K562 (cell line): Measurements from ENCODE around the gene IP6K2. TPM values are rescaled to one million over a fixed set of nuclear protein-coding genes. Genes with fewer than 3 reads are reported as not detected.
A peak's percentile ranks its signal among the peaks of the same experiment; 100 is the strongest.

Source experiments
- ATAC-seq: fragments of 200-7000 bp; cut with Tn5 transposase; 3 replicates; pipeline ENCODE4 v1.9.1; 2020; ENCODE audit warnings: moderate library complexity
- BruUV-seq: library from RNA; stranded (reverse); fragments of 400-500 nt; replicated peaks from 2 replicates; lab custom pipeline; 2021; lab: Mats Ljungman, UMichigan
- CTCF ChIA-PET: fragments of 300-600 bp; formaldehyde crosslinking; extraction: SDS; loops from one replicate; lab custom pipeline; 2021; ENCODE audit warnings: low intra/inter-chr PET ratio; lab: Yijun Ruan, JAX
- POLR2A ChIA-PET: fragments of 300-600, 350-650 bp; sonication (Branson Sonifier 250); formaldehyde crosslinking; extraction: SDS; loops from one replicate; lab custom pipeline; 2021; ENCODE audit warnings: antibody characterized with exemption, inconsistent platforms; lab: Yijun Ruan, JAX
- DNase-seq, 4 experiments: peaks; one replicate each; pipeline versions ENCODE4 v3.0.0 to v3.0.0-alpha.2; 2011 to 2018; ENCODE audit warnings: low spot score in 3 of 4, mixed read lengths in 3 of 4; ENCODE audit errors: extremely low read depth in 1 of 4
- FAIRE-seq: peaks from 2 replicates; lab custom pipeline; 2011; peaks lifted over from hg19 to GRCh38; lab: Jason Lieb, UNC
- H2AFZ ChIP-seq: 2 replicates; pipeline ENCODE4 v1.6.0; 2011; ENCODE audit warnings: low read depth, low read length, control low read depth, inconsistent platforms
- H3K27ac ChIP-seq: fragments of 200-600 bp; 3 replicates; pipeline ENCODE4 v1.8.0; 2011; ENCODE audit warnings: low read depth, mild to moderate bottlenecking, control low read depth, inconsistent platforms, low read length, moderate library complexity, mixed read lengths; ENCODE audit errors: extremely low read depth
- H3K27me3 ChIP-seq, 2 experiments: fragments of 300-600 bp in 1 of 2; 2 replicates in 1 of 2; 3 replicates in 1 of 2; pipeline versions ENCODE4 v1.6.0 to v1.8.0; 2011; ENCODE audit warnings: inconsistent platforms in 2 of 2, low read length in 2 of 2, mild to moderate bottlenecking in 1 of 2, mixed read lengths in 1 of 2, moderate library complexity in 1 of 2; ENCODE audit not compliant: control insufficient read depth in 2 of 2, insufficient read depth in 2 of 2
- H3K36me3 ChIP-seq: fragments of 300-600 bp; 3 replicates; pipeline ENCODE4 v1.8.0; 2011; ENCODE audit warnings: mild to moderate bottlenecking, low read length, inconsistent platforms; ENCODE audit not compliant: control insufficient read depth, insufficient read depth
- H3K4me1 ChIP-seq, 2 experiments: fragments of 200-600 bp in 1 of 2; replicated peaks in 1 of 2; 2 replicates in 1 of 2; 3 replicates in 1 of 2; pipeline versions ENCODE4 v1.5.1 to v1.8.0; 2011; ENCODE audit warnings: inconsistent platforms in 2 of 2, low read length in 2 of 2, mild to moderate bottlenecking in 1 of 2, mixed read lengths in 1 of 2, moderate library complexity in 1 of 2; ENCODE audit not compliant: control insufficient read depth in 2 of 2, insufficient read depth in 2 of 2
- H3K4me2 ChIP-seq: 2 replicates; pipeline ENCODE4 v1.6.1; 2011; ENCODE audit warnings: low read length, control low read depth, inconsistent platforms, mixed read lengths; ENCODE audit not compliant: insufficient read depth
- H3K4me3 ChIP-seq: fragments of 200-600 bp; sonication (generic), shearing (Covaris generic); 2 replicates; pipeline ENCODE4 v1.5.1; 2016; ENCODE audit warnings: control low read depth, inconsistent platforms
- H3K79me2 ChIP-seq: fragments of 200-600 bp; 3 replicates; pipeline ENCODE4 v1.8.0; 2011; ENCODE audit warnings: low read length, inconsistent platforms; ENCODE audit not compliant: control insufficient read depth, insufficient read depth
- H3K9ac ChIP-seq, 2 experiments: 2 replicates each; pipeline versions ENCODE4 v1.6.0 to v1.6.1; 2011; ENCODE audit warnings: low read depth in 2 of 2, low read length in 2 of 2, control low read depth in 1 of 2, inconsistent platforms in 1 of 2, mild to moderate bottlenecking in 1 of 2, mixed read lengths in 1 of 2; ENCODE audit not compliant: insufficient read depth in 1 of 2
- H3K9me1 ChIP-seq: one replicate; pipeline ENCODE4 v1.6.0; 2011; ENCODE audit warnings: inconsistent platforms, mild to moderate bottlenecking, low read length, moderate library complexity; ENCODE audit not compliant: control insufficient read depth, insufficient read depth
- H3K9me3 ChIP-seq: replicated peaks from 2 replicates; pipeline ENCODE4 v1.5.1; 2011; ENCODE audit warnings: low read depth, low read length, inconsistent platforms; ENCODE audit not compliant: control insufficient read depth, insufficient read depth
- H4K20me1 ChIP-seq: replicated peaks from 2 replicates; pipeline ENCODE4 v1.6.1; 2011; ENCODE audit warnings: low read length, inconsistent platforms, mixed read lengths; ENCODE audit not compliant: control insufficient read depth, insufficient read depth
- POLR2G ChIP-seq: fragments of 200-400 bp; formaldehyde crosslinking; IDR thresholded peaks from 2 replicates; pipeline ENCODE4 v1.6.1; 2017; ENCODE audit warnings: low read depth, mild to moderate bottlenecking, antibody characterized with exemption, low read length, moderate library complexity
- SPI1 ChIP-seq: IDR thresholded peaks from 2 replicates; pipeline ENCODE4 v1.6.1; 2011; ENCODE audit warnings: low read depth, low read length, control low read depth, borderline replicate concordance
- ZBTB5 ChIP-seq: fragments of 450-650 bp; IDR thresholded peaks from 2 replicates; pipeline ENCODE4 v1.6.1; 2017; ENCODE audit warnings: antibody characterized with exemption
- WGBS: fragments of 100-300 bp; shearing (Covaris generic); methylation state at CpG from one replicate; pipeline ENCODE4 v1.1.6; 2016; ENCODE audit warnings: low coverage, mixed read lengths; ENCODE audit not compliant: insufficient coverage; ENCODE audit errors: missing lambda C conversion rate; 5-methylcytosine and 5-hydroxymethylcytosine counted together
- in situ Hi-C: fragments of 300-500 bp; cut with MboI; formaldehyde crosslinking; loops from 4 replicates; pipeline ENCODE4 v1.15.0; 2018; ENCODE audit warnings: inconsistent platforms, mixed read lengths
- intact Hi-C: fragments of 100-400 bp; cut with micrococcal nuclease; formaldehyde crosslinking; loops from 2 replicates; pipeline ENCODE4 v1.14.2; 2022
- polyA plus RNA-seq, 8 experiments: library from polyadenylated mRNA; depleted of rRNA in 4 of 8; stranded (reverse) in 5 of 8; unstranded in 3 of 8; fragments of >200 nt; fragmentation: Nextera tagmentation in 2 of 8; fragmentation: Illumina TruSeq in 1 of 8; extraction: Ambion mirVana in 2 of 8; extraction: Trizol in 1 of 8; gene quantifications; 2 replicates each; pipeline versions ENCODE4 v1.2.1 to v1.2.3, GENCODE V29; 2011 to 2014; ENCODE audit warnings: inconsistent platforms in 1 of 8, missing spikeins in 1 of 8
- total RNA-seq, 7 experiments: library from RNA; depleted of rRNA in 6 of 7; stranded (reverse); fragments of >200 nt in 6 of 7; fragmentation: Illumina TruSeq in 2 of 7; extraction: Trizol in 2 of 7; gene quantifications; 2 replicates each; pipeline versions ENCODE4 v1.2.1 to v1.2.3, GENCODE V29; 2011 to 2021; ENCODE audit warnings: low replicate concordance in 1 of 7

IP6K2 gene
- total and polyA plus RNA-seq, 9 of the 15 experiments (the other 6 are each of a cell fraction or from before 2014, with no cell fraction given) = 19.6 to 78.1 (median 48.0) TPM

DNA sequence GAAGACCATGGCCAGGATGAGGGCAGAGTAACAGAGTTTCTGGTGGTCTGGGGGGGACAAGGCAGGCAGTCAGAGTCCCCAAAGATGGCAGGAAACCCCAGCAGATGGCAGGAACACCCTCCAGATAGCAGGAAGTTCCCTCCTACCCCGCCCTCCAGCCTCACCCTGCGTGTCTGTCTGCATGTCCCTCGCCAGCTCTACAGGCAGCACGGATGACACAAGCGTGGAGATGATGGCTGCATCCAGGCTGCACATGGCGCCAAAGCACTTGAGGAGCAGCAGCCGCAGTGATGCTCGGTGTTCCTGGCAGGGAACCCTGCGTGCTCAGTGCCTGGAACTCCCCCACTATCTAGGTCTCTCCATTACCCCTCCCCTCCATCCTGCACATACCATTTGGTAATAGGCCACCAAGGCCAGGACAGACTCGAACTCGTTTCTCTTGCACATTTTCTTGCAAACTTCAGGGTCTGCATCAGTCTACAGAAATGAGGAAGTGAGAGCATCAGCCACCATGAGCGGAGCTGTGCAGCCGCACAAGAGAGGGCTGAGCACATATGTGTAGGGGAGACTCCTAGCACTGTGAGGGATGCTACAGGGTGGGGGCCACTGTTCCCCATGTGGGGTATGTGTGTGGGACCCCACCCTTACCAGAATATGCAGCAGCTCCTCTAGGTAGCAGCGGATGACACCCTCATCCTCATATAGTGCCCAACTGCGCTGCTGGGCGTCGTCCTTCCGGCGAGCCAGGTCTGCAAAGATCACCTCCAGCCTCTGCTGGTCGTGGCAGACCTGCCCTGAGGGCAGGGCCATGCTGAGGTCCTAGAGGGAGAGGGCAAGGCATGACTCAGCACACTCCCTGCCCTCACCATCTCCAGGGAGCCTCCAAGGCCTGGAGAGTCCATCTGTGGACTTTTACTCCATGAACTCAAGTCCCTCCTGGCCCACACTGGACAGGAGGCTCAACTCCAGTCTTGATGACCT is 37.3 kb downstream of the IP6K2 start:
- H3K36me3 ChIP-seq = peaks cover 59% of the 10 kb centered on the region; the same call in 2 of the 3 replicates
- TF ChIP-seq POLR2G (0 out of 2 replicates have a peak, but pooled peaks have one; percentile 24), ZBTB5 (no peak), SPI1 (peak; percentile 64)
- FAIRE-seq = no peak
- no peak overlapping the region for H3K9ac ChIP-seq
- WGBS = over 99% methylated on average over 11 of the region's 20 CpGs
- no peaks in the 10 kb centered on the region for H3K9me3 ChIP-seq
- no peaks in the 10 kb centered on the region for H3K27me3 ChIP-seq
- no peak for DNase-seq
- POLR2A ChIA-PET = interaction anchor here (0.5 to 1.3 kb wide), 4 partner anchors 9 to 56 kb away, joined by 3 to 4 read pairs (median 4); no protein-coding TSS in a partner anchor
- in situ Hi-C loops = no loop called here
- H3K27ac ChIP-seq = no peak overlapping the region
- H4K20me1 ChIP-seq = peaks cover 9% of the 10 kb centered on the region; the same call in 1 of the 2 replicates
- peaks cover 15 to 16% of the 10 kb centered on the region in 2 experiments; a peak in 4 of 5 replicates for H3K4me1 ChIP-seq
- H3K4me2 ChIP-seq = no peak overlapping the region
- ATAC-seq = no peak
- H3K79me2 ChIP-seq = peaks cover 18% of the 10 kb centered on the region
- H3K4me3 ChIP-seq = no peak overlapping the region
- intact Hi-C loops = no loop called here
- H3K9me1 ChIP-seq = no peaks in the 10 kb centered on the region
- H2AFZ ChIP-seq = no peak overlapping the region
- CTCF ChIA-PET = no interaction called here
- BruUV-seq = no TSS peak
